HG03135 (cell line): ENCODE data around the gene IGSF11.

Source experiments
- ATAC-seq: cut with Tn5 transposase; IDR thresholded peaks from one replicate; pipeline ENCODE4 v1.9.1; 2021; ENCODE audit warnings: mild to moderate bottlenecking, moderate library complexity; ENCODE audit not compliant: unreplicated experiment

IGSF11 gene

DNA sequence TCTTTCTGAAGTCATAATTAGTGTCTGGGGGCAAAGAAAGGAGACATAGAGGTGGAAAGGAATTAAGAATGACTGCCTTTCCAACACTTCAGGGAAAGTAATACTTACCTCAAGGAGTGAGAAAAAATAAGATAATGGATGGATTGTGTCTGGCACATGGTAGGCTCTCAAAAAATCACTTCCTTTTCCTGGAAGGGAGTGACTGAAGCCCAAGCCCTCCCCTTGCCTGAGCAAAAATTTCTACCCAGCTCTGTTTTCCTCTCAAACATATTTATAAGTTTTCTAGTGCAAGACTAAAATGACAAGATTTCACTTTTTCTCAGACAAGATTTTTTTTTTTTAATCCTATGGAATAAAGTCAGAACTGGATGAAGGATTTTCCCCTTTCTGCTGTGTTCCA is 145.0 kb downstream of the IGSF11 start:
- no peak for ATAC-seq

DNA sequence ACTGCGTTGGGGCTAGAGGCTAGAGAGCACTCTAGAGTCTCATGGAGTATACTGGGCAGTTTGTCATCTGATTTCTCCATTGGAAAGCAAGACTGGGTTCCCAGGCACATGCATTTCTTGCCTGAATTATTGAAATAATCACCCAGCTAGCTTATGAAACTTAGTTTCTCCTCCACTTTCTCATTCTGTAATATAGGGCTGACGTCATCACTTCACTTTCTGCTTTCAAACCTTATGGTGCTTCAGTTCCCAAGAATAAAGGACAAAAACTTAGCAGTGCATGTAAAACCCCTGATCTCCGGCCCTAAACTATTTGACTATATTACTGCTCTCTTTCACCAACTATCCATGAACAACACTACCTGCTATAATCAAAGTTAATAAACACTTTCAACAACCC is 147.9 kb downstream of the IGSF11 start:
- ATAC-seq = no peak

DNA sequence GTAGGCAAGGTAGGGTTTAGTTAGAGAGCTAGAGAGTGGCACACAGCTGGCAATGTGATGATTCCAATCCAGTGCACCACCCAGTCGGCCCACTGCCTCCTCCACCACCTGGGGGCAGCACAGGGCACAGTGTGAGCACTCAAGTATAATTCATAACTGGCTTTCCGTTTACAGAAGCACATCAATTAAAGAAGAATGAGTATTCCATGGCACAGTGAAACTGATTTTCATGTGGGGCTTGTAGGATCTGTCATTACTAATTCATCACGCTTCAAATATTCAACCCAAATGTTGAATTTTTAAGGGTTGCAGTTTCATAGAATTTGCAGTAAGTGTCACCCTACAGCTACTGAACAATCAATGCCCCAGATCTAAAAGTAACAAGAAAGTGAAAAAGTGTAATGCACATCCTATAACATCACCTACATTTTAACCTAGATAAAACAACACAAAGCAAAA is 149.9 kb downstream of the IGSF11 start:
- ATAC-seq = peak; percentile 77

DNA sequence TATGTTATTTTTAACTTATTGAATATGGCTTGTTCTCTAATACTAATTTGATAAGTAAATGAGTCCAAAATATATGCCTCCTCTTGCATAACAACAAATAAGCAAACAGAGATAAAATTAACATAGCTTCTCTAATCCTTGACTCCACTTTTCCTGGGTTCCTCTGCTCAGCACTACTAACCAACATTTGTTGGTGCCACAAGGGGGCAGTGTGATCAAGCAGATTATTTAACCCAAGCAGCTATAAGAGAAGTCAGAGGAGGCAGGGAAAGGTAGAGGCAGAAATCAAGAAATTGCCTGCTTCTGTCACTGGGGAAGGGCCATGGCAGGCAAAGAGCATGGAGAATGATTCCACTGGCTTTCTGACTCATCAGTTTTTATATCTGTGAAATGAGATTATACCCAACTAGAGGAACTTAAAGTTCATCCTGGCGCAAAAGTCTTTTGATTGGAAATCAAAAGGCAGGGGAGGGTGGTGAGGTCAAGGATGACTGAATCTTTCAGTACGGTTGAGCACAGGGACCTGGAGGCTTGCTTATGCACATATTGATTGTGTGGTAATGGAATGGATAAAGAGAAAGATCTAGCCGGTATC is 152.2 kb downstream of the IGSF11 start:
- ATAC-seq = peak; percentile 52

DNA sequence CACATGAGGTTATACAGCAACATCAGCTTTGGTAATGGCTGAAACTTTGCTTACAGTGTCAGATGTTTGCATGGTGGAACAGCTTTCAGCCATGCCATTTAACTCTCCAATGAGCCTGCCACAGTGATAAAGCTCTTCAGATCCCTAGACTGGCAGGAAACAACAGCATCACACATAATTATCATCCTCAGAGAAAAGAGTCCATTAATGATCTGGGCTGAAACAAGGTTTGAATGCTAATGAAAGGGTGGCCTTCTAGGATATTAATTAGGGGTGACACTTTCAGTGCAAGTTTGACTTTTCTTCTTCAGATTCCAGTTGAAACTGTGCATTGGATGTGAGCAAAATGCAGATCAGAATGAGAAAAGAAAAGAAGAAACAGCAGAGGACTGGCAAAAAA is 166.6 kb downstream of the IGSF11 start:
- no peak for ATAC-seq

DNA sequence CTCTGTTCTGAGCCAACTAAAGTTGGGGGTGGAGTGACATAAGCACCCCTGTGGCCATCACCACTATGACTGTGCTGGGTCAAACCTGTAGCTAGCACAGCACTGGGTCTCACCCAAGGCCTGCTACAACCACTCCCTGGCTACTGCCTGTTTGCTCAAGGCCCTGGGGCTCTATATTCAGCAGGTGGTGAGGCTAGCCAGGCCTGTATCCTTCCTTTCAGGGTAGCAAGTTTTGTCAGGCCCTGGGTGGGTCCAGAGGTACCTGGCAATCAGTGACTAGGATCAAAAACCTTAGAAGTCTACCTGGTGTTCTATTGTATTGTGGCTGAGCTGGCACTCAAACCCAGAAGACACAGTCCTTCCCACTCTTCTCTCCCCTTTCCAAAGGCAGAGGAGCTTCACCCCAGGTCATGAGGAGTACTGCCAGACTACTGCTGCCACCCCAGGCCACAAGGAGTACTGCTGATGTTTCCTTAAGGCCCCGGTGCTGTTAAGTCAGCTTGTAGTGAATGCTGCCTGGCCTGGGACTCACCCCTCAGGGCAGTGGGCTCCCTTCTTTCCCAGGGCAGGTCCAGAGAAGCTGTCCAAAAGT is 170.8 kb downstream of the IGSF11 start:
- peak; percentile 51 for ATAC-seq

DNA sequence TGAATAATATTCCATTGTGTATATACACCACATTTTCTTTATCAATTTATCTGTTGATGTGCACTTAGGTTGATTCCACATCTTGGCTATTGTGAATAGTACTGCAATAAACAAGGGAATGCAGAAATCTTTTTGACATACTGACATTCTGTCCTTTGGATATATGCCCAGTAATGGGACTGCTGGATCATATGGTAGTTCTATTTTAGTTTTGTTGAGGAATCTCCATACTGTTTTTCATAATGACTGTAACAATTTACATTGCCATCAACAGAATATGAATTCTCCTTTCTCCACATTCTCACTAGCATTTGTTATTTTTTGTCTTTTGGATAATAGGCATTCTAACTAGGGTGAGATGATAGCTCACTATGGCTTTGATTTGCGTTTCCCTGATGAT is 174.7 kb downstream of the IGSF11 start:
- ATAC-seq = no peak

DNA sequence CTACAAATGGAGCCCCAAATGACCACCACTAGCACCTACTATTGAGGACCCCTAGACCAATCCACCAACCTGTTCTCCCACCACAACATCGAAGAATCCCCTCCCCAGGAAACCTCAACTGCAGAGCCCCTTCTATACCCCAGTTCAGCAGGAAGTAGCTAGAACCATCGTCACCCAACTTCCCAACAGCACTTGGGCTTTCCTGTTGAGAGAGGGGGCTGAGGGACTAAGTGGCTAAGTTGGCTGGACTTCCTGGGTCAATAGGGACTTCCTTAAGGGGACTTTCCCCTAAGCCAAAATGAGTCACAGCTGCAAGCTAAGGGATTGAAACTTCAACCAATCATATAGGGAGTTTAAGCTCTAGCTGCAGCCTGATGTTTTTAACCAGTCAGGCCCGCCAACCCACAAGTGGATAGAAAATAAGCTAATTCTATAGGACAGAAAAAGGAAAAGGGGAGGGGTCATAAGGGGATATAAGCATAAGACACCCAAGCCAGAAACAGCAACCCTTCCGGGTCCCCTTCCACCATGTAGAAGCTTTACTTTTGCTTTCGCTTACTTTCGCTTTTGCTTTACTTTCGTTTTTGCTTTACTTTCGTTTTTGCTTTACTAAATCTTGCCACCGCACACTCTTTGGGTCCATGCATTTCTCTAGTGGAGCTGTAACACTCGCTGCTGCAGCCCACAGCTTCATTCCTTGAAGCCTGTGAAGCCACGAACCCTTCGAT is 183.0 kb downstream of the IGSF11 start:
- ATAC-seq = peak; percentile 65

DNA sequence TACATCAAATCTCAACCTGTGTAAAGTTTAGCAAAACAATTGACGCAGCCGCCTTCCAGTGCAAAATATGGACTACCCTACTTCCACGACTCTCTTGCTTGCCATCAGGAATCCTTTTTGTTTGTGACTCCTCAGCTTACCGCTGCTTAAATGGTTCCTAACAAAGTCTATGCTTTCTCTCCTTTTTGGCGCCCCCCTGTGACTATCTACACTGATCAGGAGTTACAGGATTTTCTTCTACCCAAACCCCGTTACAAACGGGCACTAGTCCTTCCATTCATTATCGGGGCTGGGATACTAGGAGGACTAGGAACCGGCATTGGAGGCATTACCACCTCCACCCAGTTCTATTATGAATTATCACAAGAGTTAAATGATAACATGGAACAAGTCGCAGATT is 184.0 kb downstream of the IGSF11 start:
- no peak for ATAC-seq
